ENCODE measurements around the gene GAGE13. TPM values are rescaled to one million over a fixed set of nuclear protein-coding genes. Genes with fewer than 3 reads are reported as not detected.

The GAGE13 gene, protein sequence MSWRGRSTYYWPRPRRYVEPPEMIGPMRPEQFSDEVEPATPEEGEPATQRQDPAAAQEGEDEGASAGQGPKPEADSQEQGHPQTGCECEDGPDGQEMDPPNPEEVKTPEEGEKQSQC
- total RNA-seq (2022; extraction: Qiagen RNA extraction; ENCODE audit: low read depth) = not detected in 5 replicates

DNA sequence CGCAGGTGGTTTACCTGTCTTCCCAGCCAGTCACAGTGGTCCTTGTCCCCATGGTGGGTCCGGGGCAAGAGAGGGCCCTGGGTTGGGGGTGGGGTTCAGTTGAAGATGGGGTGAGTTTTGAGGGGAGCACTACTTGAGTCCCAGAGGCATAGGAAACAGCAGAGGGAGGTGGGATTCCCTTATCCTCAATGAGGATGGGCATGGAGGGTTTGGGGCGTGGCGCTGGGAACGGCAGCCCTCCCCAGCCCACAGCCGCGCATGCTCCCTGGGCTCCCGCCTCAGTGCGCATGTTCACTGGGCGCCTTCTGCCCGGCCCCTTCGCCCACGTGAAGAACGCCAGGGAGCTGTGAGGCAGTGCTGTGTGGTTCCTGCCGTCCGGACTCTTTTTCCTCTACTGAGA lies at the start of gene GAGE13:
GAGE13 (plus strand) TSS at position 301 of the 400 bp plus-strand sequence. CDS start 1,156 bp downstream, outside the sequence.

DNA sequence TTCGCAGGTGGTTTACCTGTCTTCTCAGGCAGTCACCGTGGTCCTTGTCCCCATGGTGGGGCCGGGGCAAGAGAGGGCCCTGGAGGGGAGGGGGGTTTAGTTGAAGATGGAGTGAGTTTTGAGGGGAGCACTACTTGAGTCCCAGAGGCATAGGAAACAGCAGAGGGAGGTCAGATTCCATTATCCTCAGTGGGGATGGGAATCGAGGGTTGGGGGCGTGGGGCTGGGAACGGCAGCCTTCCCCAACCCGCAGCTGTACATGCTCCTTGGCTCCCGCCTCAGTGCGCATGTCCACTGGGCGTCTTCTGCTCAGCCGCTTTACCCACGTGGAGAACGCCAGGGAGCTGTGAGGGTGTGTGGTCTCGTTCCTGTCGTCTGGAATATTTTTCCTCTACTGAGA lies 28.0 kb upstream of the GAGE13 start, which contains the start of gene GAGE10:
GAGE10 (plus strand) TSS at position 301 of the 400 bp plus-strand sequence. CDS start 1,214 bp downstream, outside the sequence.

DNA sequence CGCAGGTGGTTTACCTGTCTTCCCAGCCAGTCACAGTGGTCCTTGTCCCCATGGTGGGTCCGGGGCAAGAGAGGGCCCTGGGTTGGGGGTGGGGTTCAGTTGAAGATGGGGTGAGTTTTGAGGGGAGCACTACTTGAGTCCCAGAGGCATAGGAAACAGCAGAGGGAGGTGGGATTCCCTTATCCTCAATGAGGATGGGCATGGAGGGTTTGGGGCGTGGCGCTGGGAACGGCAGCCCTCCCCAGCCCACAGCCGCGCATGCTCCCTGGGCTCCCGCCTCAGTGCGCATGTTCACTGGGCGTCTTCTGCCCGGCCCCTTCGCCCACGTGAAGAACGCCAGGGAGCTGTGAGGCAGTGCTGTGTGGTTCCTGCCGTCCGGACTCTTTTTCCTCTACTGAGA lies 9.6 kb upstream of the GAGE13 start, which contains the start of gene GAGE12J:
GAGE12J (plus strand) TSS at position 301 of the 400 bp plus-strand sequence. CDS start 1,157 bp downstream, outside the sequence.

Other genes with a start within 250 kb of the GAGE13 start
- gene GPKOW, start 207.8 kb upstream of the GAGE13 start, total RNA-seq (2022; extraction: Qiagen RNA extraction; ENCODE audit: low read depth) = 19.8 to 26.6 TPM (median 24.5 TPM) in 5 replicates
- gene MAGIX, start 168.8 kb upstream of the GAGE13 start, total RNA-seq (2022; extraction: Qiagen RNA extraction; ENCODE audit: low read depth) = 1.3 to 3.7 TPM (median 3.6 TPM) in 5 replicates
- gene PLP2, start 159.7 kb upstream of the GAGE13 start, total RNA-seq (2022; extraction: Qiagen RNA extraction; ENCODE audit: low read depth) = 328 to 445 TPM (median 434 TPM) in 5 replicates
- 13.7 to 20.3 TPM (median 18.2 TPM) in 5 replicates for gene PRICKLE3, start 145.2 kb upstream of the GAGE13 start, total RNA-seq (2022; extraction: Qiagen RNA extraction; ENCODE audit: low read depth)
- gene SYP, start 131.4 kb upstream of the GAGE13 start, total RNA-seq (2022; extraction: Qiagen RNA extraction; ENCODE audit: low read depth) = 2.2 to 3.4 TPM (median 3.1 TPM) in 5 replicates
- not detected in 5 replicates for gene CACNA1F, start 98.2 kb upstream of the GAGE13 start, total RNA-seq (2022; extraction: Qiagen RNA extraction; ENCODE audit: low read depth)
- gene CCDC22, start 96.1 kb upstream of the GAGE13 start, total RNA-seq (2022; extraction: Qiagen RNA extraction; ENCODE audit: low read depth) = 11.6 to 16.8 TPM (median 14.3 TPM) in 5 replicates
- gene FOXP3, start 66.9 kb upstream of the GAGE13 start, total RNA-seq (2022; extraction: Qiagen RNA extraction; ENCODE audit: low read depth) = 0.11 to 0.19 TPM (median 0.15 TPM) in 4 of 5 replicates, not detected in the other
- 2.1 to 3.2 TPM (median 2.3 TPM) in 5 replicates for gene PPP1R3F, start 61.8 kb upstream of the GAGE13 start, total RNA-seq (2022; extraction: Qiagen RNA extraction; ENCODE audit: low read depth)
- gene GAGE10, start 27.9 kb upstream of the GAGE13 start, total RNA-seq (2022; extraction: Qiagen RNA extraction; ENCODE audit: low read depth) = not detected in 5 replicates
- not detected in 5 replicates for gene GAGE12J, start 9.5 kb upstream of the GAGE13 start, total RNA-seq (2022; extraction: Qiagen RNA extraction; ENCODE audit: low read depth)
- not detected in 5 replicates for gene GAGE12C, start 200.6 kb downstream of the GAGE13 start, total RNA-seq (2022; extraction: Qiagen RNA extraction; ENCODE audit: low read depth)
- not detected in 5 replicates for gene GAGE12D, start 210.2 kb downstream of the GAGE13 start, total RNA-seq (2022; extraction: Qiagen RNA extraction; ENCODE audit: low read depth)
- not detected in 5 replicates for gene GAGE12E, start 219.7 kb downstream of the GAGE13 start, total RNA-seq (2022; extraction: Qiagen RNA extraction; ENCODE audit: low read depth)
- not detected in 5 replicates for gene GAGE12F, start 229.3 kb downstream of the GAGE13 start, total RNA-seq (2022; extraction: Qiagen RNA extraction; ENCODE audit: low read depth)
- gene GAGE12G, start 238.8 kb downstream of the GAGE13 start, total RNA-seq (2022; extraction: Qiagen RNA extraction; ENCODE audit: low read depth) = not detected in 5 replicates
- gene GAGE12H, start 248.4 kb downstream of the GAGE13 start, total RNA-seq (2022; extraction: Qiagen RNA extraction; ENCODE audit: low read depth) = not detected in 5 replicates